ENCODE results near the gene TOP3B. TPM values are rescaled to one million over a fixed set of nuclear protein-coding genes. Genes with fewer than 3 reads are reported as not detected.

TOP3B gene
- total and polyA plus RNA-seq, 2 donors (not counting 1 experiment from before 2014, with no cell fraction given): 7.4 to 16.5 TPM

DNA sequence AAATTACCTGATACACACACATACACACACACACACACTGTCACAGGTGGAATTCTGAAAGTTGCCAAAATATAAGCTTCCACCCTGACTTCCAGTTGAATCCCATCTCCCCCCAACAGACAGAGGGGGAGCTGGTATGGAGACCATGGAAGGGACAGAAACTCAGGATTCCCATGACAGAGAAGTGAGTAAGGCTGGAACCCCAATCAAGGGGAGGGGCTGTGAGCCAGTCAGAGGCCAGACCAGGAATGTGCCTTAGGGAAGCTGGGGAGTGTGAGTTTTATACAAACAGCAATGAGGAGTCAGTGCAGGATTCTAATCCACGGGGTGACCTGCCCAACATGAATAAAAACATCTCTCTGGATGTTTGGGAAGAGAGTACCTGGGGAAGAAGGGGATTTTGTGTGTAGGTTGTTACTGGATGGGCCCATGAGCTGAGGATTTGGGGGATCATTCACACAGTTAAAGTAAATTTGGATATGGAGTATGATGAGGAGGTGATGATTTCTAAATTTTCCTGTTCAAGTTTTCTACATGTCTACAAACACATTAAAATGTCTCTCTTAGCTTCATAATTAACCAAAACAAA lies 38.7 kb upstream of the TOP3B start:
- no peaks in the 10 kb centered on the region for H3K36me3 ChIP-seq (ENCODE audit: control insufficient read depth, insufficient read depth, low read length)
- H3K27ac ChIP-seq (ENCODE audit: insufficient read depth, low read length): no peak overlapping the region
- peaks cover 3% of the 10 kb centered on the region for H3K27me3 ChIP-seq (ENCODE audit: control insufficient read depth, insufficient read depth, low read length)
- no peak overlapping the region for H2AFZ ChIP-seq (ENCODE audit: low read length)
- no peaks in the 10 kb centered on the region for H3K9me3 ChIP-seq (ENCODE audit: control insufficient read depth, insufficient read depth, low read depth, low read length)
- H3K4me3 ChIP-seq (replicated peaks in 1 of 4; ENCODE audit: control extremely low read depth in 1 of 4, insufficient read depth in 1 of 4, low read depth in 3 of 4, low read length in 4 of 4): no peak overlapping the region
- no peak overlapping the region for H3K9ac ChIP-seq (ENCODE audit: insufficient read depth, low read length)
- H3K4me1 ChIP-seq (ENCODE audit: control insufficient read depth, extremely low read depth, insufficient read depth, low read length): no peaks in the 10 kb centered on the region
- DNase-seq (ENCODE audit: low read depth in 2 of 2): no peak
- H3K4me2 ChIP-seq (ENCODE audit: extremely low read depth, insufficient read depth, low read length): no peak overlapping the region
- no peaks in the 10 kb centered on the region for H3K79me2 ChIP-seq (ENCODE audit: control insufficient read depth, insufficient read depth, low read length)
- TF ChIP-seq, protein P1, sequence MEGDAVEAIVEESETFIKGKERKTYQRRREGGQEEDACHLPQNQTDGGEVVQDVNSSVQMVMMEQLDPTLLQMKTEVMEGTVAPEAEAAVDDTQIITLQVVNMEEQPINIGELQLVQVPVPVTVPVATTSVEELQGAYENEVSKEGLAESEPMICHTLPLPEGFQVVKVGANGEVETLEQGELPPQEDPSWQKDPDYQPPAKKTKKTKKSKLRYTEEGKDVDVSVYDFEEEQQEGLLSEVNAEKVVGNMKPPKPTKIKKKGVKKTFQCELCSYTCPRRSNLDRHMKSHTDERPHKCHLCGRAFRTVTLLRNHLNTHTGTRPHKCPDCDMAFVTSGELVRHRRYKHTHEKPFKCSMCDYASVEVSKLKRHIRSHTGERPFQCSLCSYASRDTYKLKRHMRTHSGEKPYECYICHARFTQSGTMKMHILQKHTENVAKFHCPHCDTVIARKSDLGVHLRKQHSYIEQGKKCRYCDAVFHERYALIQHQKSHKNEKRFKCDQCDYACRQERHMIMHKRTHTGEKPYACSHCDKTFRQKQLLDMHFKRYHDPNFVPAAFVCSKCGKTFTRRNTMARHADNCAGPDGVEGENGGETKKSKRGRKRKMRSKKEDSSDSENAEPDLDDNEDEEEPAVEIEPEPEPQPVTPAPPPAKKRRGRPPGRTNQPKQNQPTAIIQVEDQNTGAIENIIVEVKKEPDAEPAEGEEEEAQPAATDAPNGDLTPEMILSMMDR (conservative IDR thresholded peaks at IDR 0.05 in 1 of 2, IDR thresholded peaks at IDR 0.05 in 1 of 2; ENCODE audit: low read depth in 1 of 2, low read length in 2 of 2): no peak
- no peak for TF ChIP-seq EZH2 (IDR thresholded peaks at IDR 0.05; ENCODE audit: low read length, missing control alignments)
- H4K20me1 ChIP-seq (ENCODE audit: control insufficient read depth, extremely low read depth, insufficient read depth, low read length): no peaks in the 10 kb centered on the region

DNA sequence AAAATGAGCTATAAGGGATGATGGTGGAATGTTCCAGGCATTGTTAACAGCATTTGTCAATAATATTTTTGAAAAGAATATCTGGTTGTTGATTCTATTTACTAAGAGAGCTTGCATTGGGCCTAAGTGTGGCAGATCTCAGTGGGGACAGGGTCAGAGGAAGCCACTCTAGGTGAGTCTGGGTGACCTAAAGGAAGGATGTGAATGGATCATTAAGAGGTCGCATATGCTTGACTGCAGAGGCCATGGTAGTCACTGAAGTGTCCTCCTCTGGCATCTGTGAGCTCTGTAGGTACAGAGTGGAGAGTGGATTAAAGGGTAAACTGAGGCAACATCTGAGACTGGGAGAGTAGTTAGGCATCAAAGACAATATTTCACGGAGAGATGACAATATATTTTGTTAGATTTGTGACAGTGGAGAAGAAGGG lies 37.9 kb upstream of the TOP3B start:
- no peak overlapping the region for H3K4me3 ChIP-seq (replicated peaks in 1 of 4; ENCODE audit: control extremely low read depth in 1 of 4, insufficient read depth in 1 of 4, low read depth in 3 of 4, low read length in 4 of 4)
- no peak overlapping the region for H3K4me2 ChIP-seq (ENCODE audit: extremely low read depth, insufficient read depth, low read length)
- no peaks in the 10 kb centered on the region for H3K36me3 ChIP-seq (ENCODE audit: control insufficient read depth, insufficient read depth, low read length)
- H3K27ac ChIP-seq (ENCODE audit: insufficient read depth, low read length): no peak overlapping the region
- H3K4me1 ChIP-seq (ENCODE audit: control insufficient read depth, extremely low read depth, insufficient read depth, low read length): no peaks in the 10 kb centered on the region
- peaks cover 6% of the 10 kb centered on the region for H3K27me3 ChIP-seq (ENCODE audit: control insufficient read depth, insufficient read depth, low read length)
- no peak overlapping the region for H2AFZ ChIP-seq (ENCODE audit: low read length)
- no peaks in the 10 kb centered on the region for H4K20me1 ChIP-seq (ENCODE audit: control insufficient read depth, extremely low read depth, insufficient read depth, low read length)
- no peak for TF ChIP-seq EZH2 (IDR thresholded peaks at IDR 0.05; ENCODE audit: low read length, missing control alignments)
- TF ChIP-seq, protein P1 (conservative IDR thresholded peaks at IDR 0.05 in 1 of 2, IDR thresholded peaks at IDR 0.05 in 1 of 2; ENCODE audit: low read depth in 1 of 2, low read length in 2 of 2): no peak
- no peaks in the 10 kb centered on the region for H3K9me3 ChIP-seq (ENCODE audit: control insufficient read depth, insufficient read depth, low read depth, low read length)
- no peaks in the 10 kb centered on the region for H3K79me2 ChIP-seq (ENCODE audit: control insufficient read depth, insufficient read depth, low read length)
- H3K9ac ChIP-seq (ENCODE audit: insufficient read depth, low read length): no peak overlapping the region
- DNase-seq (ENCODE audit: low read depth in 2 of 2): no peak

DNA sequence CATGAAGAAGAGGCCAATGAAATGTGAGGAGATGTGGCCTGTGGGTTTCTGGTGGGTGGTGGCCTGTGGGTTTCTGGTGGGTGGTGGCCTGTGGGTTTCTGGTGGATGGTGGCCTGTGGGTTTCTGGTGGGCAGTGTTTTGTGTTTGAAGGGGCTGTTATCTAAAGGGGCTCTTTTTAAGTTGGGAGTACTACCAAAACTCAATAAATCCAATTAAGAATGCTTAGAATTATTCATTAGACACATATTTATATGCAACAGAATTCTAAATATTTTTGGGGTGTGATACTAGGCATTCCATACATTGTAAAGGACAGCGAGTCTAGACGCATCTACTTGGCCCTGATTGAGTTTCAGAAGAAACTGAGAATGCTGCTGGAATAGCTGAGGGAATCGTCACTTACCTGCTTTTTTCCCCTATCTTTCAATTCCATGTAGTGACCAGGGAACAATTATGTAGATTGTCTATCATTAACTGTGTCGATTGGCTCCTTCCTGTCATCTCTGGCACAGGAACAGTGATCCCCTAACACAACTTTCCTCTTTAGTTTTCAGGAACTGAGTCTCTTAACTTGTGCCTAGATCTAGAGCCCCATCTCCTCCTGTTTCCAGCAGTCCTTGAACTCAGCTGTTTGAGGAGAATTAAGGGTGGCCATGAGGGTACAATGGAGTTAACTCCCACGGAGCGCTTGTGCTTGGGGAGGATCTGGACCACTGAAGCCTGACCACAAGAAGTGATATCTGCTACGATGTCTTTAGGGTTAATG lies 37.3 kb upstream of the TOP3B start:
- no peak overlapping the region for H3K27ac ChIP-seq (ENCODE audit: insufficient read depth, low read length)
- no peak overlapping the region for H3K9ac ChIP-seq (ENCODE audit: insufficient read depth, low read length)
- H3K27me3 ChIP-seq (ENCODE audit: control insufficient read depth, insufficient read depth, low read length): peaks cover 6% of the 10 kb centered on the region
- no peaks in the 10 kb centered on the region for H3K36me3 ChIP-seq (ENCODE audit: control insufficient read depth, insufficient read depth, low read length)
- H3K4me1 ChIP-seq (ENCODE audit: control insufficient read depth, extremely low read depth, insufficient read depth, low read length): no peaks in the 10 kb centered on the region
- H3K9me3 ChIP-seq (ENCODE audit: control insufficient read depth, insufficient read depth, low read depth, low read length): no peaks in the 10 kb centered on the region
- no peak for TF ChIP-seq EZH2 (IDR thresholded peaks at IDR 0.05; ENCODE audit: low read length, missing control alignments)
- TF ChIP-seq, protein P1 (conservative IDR thresholded peaks at IDR 0.05 in 1 of 2, IDR thresholded peaks at IDR 0.05 in 1 of 2; ENCODE audit: low read depth in 1 of 2, low read length in 2 of 2): no peak
- no peak overlapping the region for H3K4me2 ChIP-seq (ENCODE audit: extremely low read depth, insufficient read depth, low read length)
- H3K79me2 ChIP-seq (ENCODE audit: control insufficient read depth, insufficient read depth, low read length): no peaks in the 10 kb centered on the region
- H4K20me1 ChIP-seq (ENCODE audit: control insufficient read depth, extremely low read depth, insufficient read depth, low read length): no peaks in the 10 kb centered on the region
- DNase-seq (ENCODE audit: low read depth in 2 of 2): no peak
- no peak overlapping the region for H2AFZ ChIP-seq (ENCODE audit: low read length)
- no peak overlapping the region for H3K4me3 ChIP-seq (replicated peaks in 1 of 4; ENCODE audit: control extremely low read depth in 1 of 4, insufficient read depth in 1 of 4, low read depth in 3 of 4, low read length in 4 of 4)

Data from fibroblast of lung (primary cell).